OCI-LY7 (cell line): Measurements from ENCODE around the gene CHST11.

ENCODE experiments used
- EZH2phosphoT487 ChIP-seq: fragments of 200-600 bp; sonication (generic); IDR thresholded peaks from 2 replicates; pipeline ENCODE4 v1.6.1; 2018; ENCODE audit warnings: low read depth, borderline replicate concordance, mild to moderate bottlenecking, mixed run types, antibody characterized with exemption, low read length, moderate library complexity, mixed read lengths
- TF ChIP-seq, protein P1 (sequence below): fragments of 200-600 bp; sonication (generic); conservative IDR thresholded peaks from 2 replicates; pipeline ENCODE4 v1.5.1; 2014; ENCODE audit warnings: mild to moderate bottlenecking, antibody characterized with exemption, low read length, moderate library complexity, mixed read lengths

DNA sequence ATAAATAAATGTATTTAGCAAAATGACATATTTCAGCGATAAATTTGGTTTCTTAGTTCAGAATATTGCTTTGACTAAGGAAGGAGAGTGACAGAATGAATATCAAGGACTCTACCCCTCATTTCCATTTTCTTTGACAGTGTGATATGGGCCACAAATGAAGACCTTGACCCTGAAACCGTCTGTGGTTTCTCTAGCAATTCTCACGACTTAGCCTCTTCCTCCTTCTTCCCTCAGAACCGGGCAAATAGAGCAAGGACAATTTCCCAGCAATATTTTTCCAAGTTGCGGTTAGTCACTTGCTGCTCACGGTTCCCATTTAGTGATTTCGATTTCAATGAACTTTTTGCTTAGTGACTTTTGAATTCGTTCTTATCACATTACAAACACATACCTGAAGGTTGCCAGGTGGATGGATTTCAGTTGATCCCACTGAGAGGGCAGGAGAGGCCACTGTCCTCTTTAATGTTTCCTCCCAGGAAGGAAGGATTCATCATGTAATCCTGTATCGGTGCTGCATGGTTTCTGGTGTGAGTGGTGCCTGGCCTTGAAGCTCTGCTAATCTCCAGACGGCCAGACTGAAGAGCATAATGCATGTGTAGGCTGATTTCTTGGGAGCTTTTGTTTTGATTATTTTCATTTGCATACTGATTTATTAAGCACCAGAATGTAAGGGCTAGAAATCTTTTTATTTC lies 77.6 kb downstream of the CHST11 start:
- TF ChIP-seq, protein P1, sequence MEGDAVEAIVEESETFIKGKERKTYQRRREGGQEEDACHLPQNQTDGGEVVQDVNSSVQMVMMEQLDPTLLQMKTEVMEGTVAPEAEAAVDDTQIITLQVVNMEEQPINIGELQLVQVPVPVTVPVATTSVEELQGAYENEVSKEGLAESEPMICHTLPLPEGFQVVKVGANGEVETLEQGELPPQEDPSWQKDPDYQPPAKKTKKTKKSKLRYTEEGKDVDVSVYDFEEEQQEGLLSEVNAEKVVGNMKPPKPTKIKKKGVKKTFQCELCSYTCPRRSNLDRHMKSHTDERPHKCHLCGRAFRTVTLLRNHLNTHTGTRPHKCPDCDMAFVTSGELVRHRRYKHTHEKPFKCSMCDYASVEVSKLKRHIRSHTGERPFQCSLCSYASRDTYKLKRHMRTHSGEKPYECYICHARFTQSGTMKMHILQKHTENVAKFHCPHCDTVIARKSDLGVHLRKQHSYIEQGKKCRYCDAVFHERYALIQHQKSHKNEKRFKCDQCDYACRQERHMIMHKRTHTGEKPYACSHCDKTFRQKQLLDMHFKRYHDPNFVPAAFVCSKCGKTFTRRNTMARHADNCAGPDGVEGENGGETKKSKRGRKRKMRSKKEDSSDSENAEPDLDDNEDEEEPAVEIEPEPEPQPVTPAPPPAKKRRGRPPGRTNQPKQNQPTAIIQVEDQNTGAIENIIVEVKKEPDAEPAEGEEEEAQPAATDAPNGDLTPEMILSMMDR, result no peak
- no peak for TF ChIP-seq EZH2phosphoT487
